Activated CD8-positive, alpha-beta T cell treated with anti-CD3 and anti-CD28 coated beads for 36 hours (primary cell): ENCODE data around the gene KNDC1. TPM values are rescaled to one million over a fixed set of nuclear protein-coding genes. Genes with fewer than 3 reads are reported as not detected.

Experiments used
- ATAC-seq: fragments of 200-7000 bp; cut with Tn5 transposase; one replicate; pipeline ENCODE4 v1.10.0; 2021; ENCODE audit warnings: mild to moderate bottlenecking, moderate library complexity
- CTCF ChIA-PET: fragments of 350-600 bp; sonication (Branson Sonifier 250); formaldehyde crosslinking; loops from one replicate; lab custom pipeline; 2021; ENCODE audit warnings: antibody characterized with exemption; lab: Charles Lee
- POLR2A ChIA-PET: fragments of 350-600 bp; sonication (Branson Sonifier 250); formaldehyde crosslinking; loops from one replicate; lab custom pipeline; 2021; ENCODE audit warnings: antibody characterized with exemption; lab: Charles Lee
- DNase-seq: peaks from one replicate; pipeline ENCODE4 v3.0.0-alpha.2; 2020
- H3K27ac Mint-ChIP-seq: one replicate; pipeline ENCODE4 v1.8.0; 2021; ENCODE audit warnings: mild to moderate bottlenecking, mixed read lengths
- H3K27me3 Mint-ChIP-seq: one replicate; pipeline ENCODE4 v1.8.0; 2021; ENCODE audit warnings: mixed read lengths
- H3K36me3 Mint-ChIP-seq: one replicate; pipeline ENCODE4 v1.8.0; 2021; ENCODE audit warnings: low read depth, mixed read lengths
- H3K4me1 Mint-ChIP-seq: one replicate; pipeline ENCODE4 v1.8.0; 2021; ENCODE audit warnings: low read depth, mixed read lengths
- H3K4me3 Mint-ChIP-seq: one replicate; pipeline ENCODE4 v1.8.0; 2021; ENCODE audit warnings: mild to moderate bottlenecking, moderate library complexity, mixed read lengths
- H3K9me3 Mint-ChIP-seq: one replicate; pipeline ENCODE4 v1.8.0; 2021; ENCODE audit warnings: mixed read lengths
- CTCF ChIP-seq: fragments of 200-600 bp; IDR thresholded peaks from one replicate; pipeline ENCODE4 v1.8.0; 2022; ENCODE audit warnings: antibody characterized with exemption, mild to moderate bottlenecking
- intact Hi-C: fragments of 100-400 bp; cut with micrococcal nuclease; formaldehyde crosslinking; loops from one replicate; pipeline ENCODE4 v1.10.0; 2022
- total RNA-seq, 2 experiments: library from RNA; stranded (reverse); gene quantifications; one replicate each; pipeline ENCODE4 v1.2.3, GENCODE V29; 2021

The KNDC1 gene
- total RNA-seq, 2 experiments from 2014 or later: not detected

- intact Hi-C loops: loop anchor here (5.0 kb wide), 1 partner anchor 181 kb away; the partner anchor contains the start of gene CFAP46
- DNase-seq (peak; percentile 65), ATAC-seq (peak; percentile 69)
- peaks cover 14% of the 10 kb centered on the region for H3K27me3 Mint-ChIP-seq
- POLR2A ChIA-PET: no interaction called here
- H3K4me3 Mint-ChIP-seq: no peak overlapping the region
- CTCF ChIA-PET: interaction anchor here (1.2 to 2.2 kb wide), 3 partner anchors 20 to 219 kb away, joined by 3 to 23 read pairs (median 4); no protein-coding TSS in a partner anchor
- H3K4me1 Mint-ChIP-seq: peaks cover 5% of the 10 kb centered on the region
- no peaks in the 10 kb centered on the region for H3K36me3 Mint-ChIP-seq
- H3K27ac Mint-ChIP-seq: no peak overlapping the region
- H3K9me3 Mint-ChIP-seq: peaks cover 5% of the 10 kb centered on the region
- no peak for TF ChIP-seq CTCF
These were observed 36.8 kb upstream of the KNDC1 start for GRCh38 chr10:133123050-133123745.

GRCh38 chr10:133123746-133124356 is 36.2 kb upstream of the KNDC1 start:
- peaks cover 5% of the 10 kb centered on the region for H3K4me1 Mint-ChIP-seq
- DNase-seq: no peak
- H3K36me3 Mint-ChIP-seq: no peaks in the 10 kb centered on the region
- intact Hi-C loops: loop anchor here (5.0 kb wide), 1 partner anchor 182 kb away; the partner anchor contains the start of gene CFAP46
- no peak overlapping the region for H3K4me3 Mint-ChIP-seq
- ChIA-PET POLR2A (no interaction called here), CTCF (interaction anchor here (1.0 to 2.2 kb wide), 5 partner anchors 20 to 279 kb away, joined by 3 to 23 read pairs (median 4); no protein-coding TSS in a partner anchor)
- H3K9me3 Mint-ChIP-seq: peaks cover 4% of the 10 kb centered on the region
- H3K27me3 Mint-ChIP-seq: peaks cover 14% of the 10 kb centered on the region
- ATAC-seq: no peak
- H3K27ac Mint-ChIP-seq: no peak overlapping the region
- TF ChIP-seq CTCF: no peak

DNA sequence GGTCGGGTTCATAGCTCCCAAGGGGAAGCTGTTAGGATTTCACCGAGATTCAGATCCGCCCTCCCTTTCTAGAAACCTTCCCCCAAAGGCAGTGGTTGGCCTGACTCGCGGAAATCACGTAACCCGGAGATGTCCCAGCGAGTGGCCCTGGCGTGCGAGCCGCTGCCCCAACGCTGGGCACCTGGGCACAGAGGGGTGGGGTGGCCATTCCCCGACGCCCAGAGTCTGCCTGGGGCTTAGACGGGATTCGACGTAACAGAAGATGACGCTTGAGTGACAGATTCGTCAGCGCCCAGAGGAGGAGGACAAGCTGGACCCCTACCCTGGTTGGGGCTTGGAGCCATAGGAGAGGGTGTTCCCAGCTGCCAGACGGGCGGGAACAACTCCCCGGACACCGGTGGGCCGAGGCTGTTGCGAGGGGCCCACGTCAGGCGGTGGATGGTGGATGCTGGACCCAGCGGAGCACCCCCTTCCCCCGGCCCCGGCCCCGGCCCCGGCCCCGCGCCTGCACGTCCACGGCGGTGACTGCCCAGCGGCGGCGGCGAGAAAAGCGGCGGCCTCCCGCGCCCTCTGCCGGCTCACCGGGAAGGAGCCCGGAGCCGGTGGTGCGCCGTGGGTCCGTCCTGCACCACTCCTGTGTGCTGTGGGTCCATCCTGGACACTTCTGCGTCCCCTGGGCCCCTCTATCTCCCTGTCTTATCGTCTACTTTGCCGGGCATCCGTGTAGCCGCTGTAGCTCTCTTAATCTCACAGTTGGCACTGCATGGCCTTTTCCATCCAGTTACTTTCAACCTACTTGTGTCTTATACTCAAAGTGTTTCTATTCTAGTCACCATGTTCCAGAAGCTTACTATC is 35.4 kb upstream of the KNDC1 start:
- CTCF ChIA-PET: interaction anchor here (0.6 to 2.2 kb wide), 9 partner anchors 19 to 289 kb away, joined by 3 to 23 read pairs (median 3); no protein-coding TSS in a partner anchor
- TF ChIP-seq CTCF: peak; percentile 66
- intact Hi-C loops: loop anchor here (5.0 kb wide), 1 partner anchor 182 kb away; the partner anchor contains the start of gene CFAP46
- Mint-ChIP-seq H3K4me3 (no peak overlapping the region), H3K27ac (no peak overlapping the region), H3K9me3 (no peaks in the 10 kb centered on the region), H3K36me3 (no peaks in the 10 kb centered on the region), H3K4me1 (peaks cover 5% of the 10 kb centered on the region), H3K27me3 (peaks cover 14% of the 10 kb centered on the region)
- DNase-seq: peak; percentile 42
- POLR2A ChIA-PET: no interaction called here
- peak; percentile 41 for ATAC-seq

GRCh38 chr10:133125901-133126300 is 34.1 kb upstream of the KNDC1 start:
- ChIA-PET CTCF (no interaction called here), POLR2A (no interaction called here)
- DNase-seq (no peak), ATAC-seq (no peak)
- Mint-ChIP-seq H3K4me3 (no peak overlapping the region), H3K9me3 (no peaks in the 10 kb centered on the region), H3K27me3 (peaks cover 14% of the 10 kb centered on the region), H3K4me1 (peaks cover 5% of the 10 kb centered on the region), H3K36me3 (no peaks in the 10 kb centered on the region), H3K27ac (no peak overlapping the region)
- intact Hi-C loops: no loop called here
- TF ChIP-seq CTCF: no peak
